HG02973 (cell line): ENCODE measurements around the gene CDH4.

Experiments used
- ATAC-seq: cut with Tn5 transposase; IDR thresholded peaks from one replicate; pipeline ENCODE4 v1.9.1; 2021; ENCODE audit warnings: moderate library complexity; ENCODE audit not compliant: unreplicated experiment

Gene CDH4

GRCh38 chr20:61737812-61738443, 485.9 kb downstream of the CDH4 start:
- ATAC-seq, result no peak

- ATAC-seq, result no peak
Observed at GRCh38 chr20:61738601-61739069, 486.6 kb downstream of the CDH4 start.

GRCh38 chr20:61739086-61739831, 487.2 kb downstream of the CDH4 start:
- no peak for ATAC-seq

- no peak for ATAC-seq
Observed at GRCh38 chr20:61739832-61740118, 487.7 kb downstream of the CDH4 start.

- ATAC-seq, result no peak
Observed at GRCh38 chr20:61742097-61742825, 490.2 kb downstream of the CDH4 start.

GRCh38 chr20:61743606-61744005, 491.5 kb downstream of the CDH4 start:
- no peak for ATAC-seq

GRCh38 chr20:61744691-61745396, 492.8 kb downstream of the CDH4 start:
- ATAC-seq, result no peak

- ATAC-seq, result no peak
Observed at GRCh38 chr20:61745397-61746146, 493.5 kb downstream of the CDH4 start.

GRCh38 chr20:61746147-61746646, 494.1 kb downstream of the CDH4 start:
- no peak for ATAC-seq

- ATAC-seq, result no peak
Observed at GRCh38 chr20:61746781-61747180, 494.7 kb downstream of the CDH4 start.

- ATAC-seq, result no peak
Observed at GRCh38 chr20:61748376-61748775, 496.3 kb downstream of the CDH4 start.

GRCh38 chr20:61749406-61750075, 497.5 kb downstream of the CDH4 start:
- no peak for ATAC-seq

GRCh38 chr20:61750093-61750492, 498.0 kb downstream of the CDH4 start:
- no peak for ATAC-seq

GRCh38 chr20:61752576-61752975, 500.5 kb downstream of the CDH4 start:
- no peak for ATAC-seq

GRCh38 chr20:61753316-61753942, 501.4 kb downstream of the CDH4 start:
- no peak for ATAC-seq

- no peak for ATAC-seq
Observed at GRCh38 chr20:61753987-61754956, 502.2 kb downstream of the CDH4 start.

GRCh38 chr20:61754976-61755778, 503.1 kb downstream of the CDH4 start:
- no peak for ATAC-seq
